Naive B cell (primary cell): ENCODE results near the gene KCNIP3. TPM values are rescaled to one million over a fixed set of nuclear protein-coding genes. Genes with fewer than 3 reads are reported as not detected.
"Not testable (repeated sequence)": the region's sequence is repeated elsewhere in the genome, so short reads cannot be mapped to it uniquely, and the experiment has no call there.

Experiments used
- ATAC-seq, 2 donors: fragments of 150-1000 bp; cut with Tn5 transposase; 2 replicates each; pipeline ENCODE4 v1.10.0; 2021; ENCODE audit warnings: low read depth in 2 of 2, mild to moderate bottlenecking in 2 of 2, moderate library complexity in 2 of 2
- DNase-seq: peaks from one replicate; pipeline ENCODE4 v3.0.0; 2022
- H3K27ac Mint-ChIP-seq, 6 donors: one replicate each; pipeline ENCODE4 v1.8.0; 2020 to 2022; ENCODE audit warnings: mild to moderate bottlenecking in 6 of 6, mixed read lengths in 6 of 6, moderate library complexity in 5 of 6, inconsistent platforms in 2 of 6
- H3K27me3 Mint-ChIP-seq, 3 donors: one replicate each; pipeline ENCODE4 v1.8.0; 2021 to 2022; ENCODE audit warnings: mixed read lengths in 3 of 3, mild to moderate bottlenecking in 1 of 3
- H3K36me3 Mint-ChIP-seq, 2 donors: one replicate each; pipeline ENCODE4 v1.8.0; 2020 to 2022; ENCODE audit warnings: mixed read lengths in 2 of 2, inconsistent platforms in 1 of 2, mild to moderate bottlenecking in 1 of 2
- H3K4me1 Mint-ChIP-seq, 3 donors: one replicate each; pipeline ENCODE4 v1.8.0; 2020 to 2022; ENCODE audit warnings: mixed read lengths in 3 of 3, inconsistent platforms in 1 of 3, mild to moderate bottlenecking in 1 of 3, moderate library complexity in 1 of 3
- H3K4me3 Mint-ChIP-seq, 8 donors: one replicate each; pipeline ENCODE4 v1.8.0; 2020 to 2022; ENCODE audit warnings: mild to moderate bottlenecking in 8 of 8, mixed read lengths in 8 of 8, moderate library complexity in 8 of 8, inconsistent platforms in 2 of 8
- H3K9me3 Mint-ChIP-seq, 7 donors: one replicate each; pipeline ENCODE4 v1.8.0; 2020 to 2022; ENCODE audit warnings: mixed read lengths in 7 of 7, mild to moderate bottlenecking in 5 of 7, inconsistent platforms in 2 of 7, moderate library complexity in 1 of 7
- polyA plus RNA-seq, 6 donors: library from polyadenylated mRNA; unstranded; fragments of 300-500 nt; fragmentation: Illumina TruSeq; gene quantifications; one replicate each; pipeline ENCODE4 v1.2.3, GENCODE V29; 2021; ENCODE audit warnings: low read depth in 6 of 6

Gene KCNIP3
- polyA plus RNA-seq, 6 donors from 2014 or later, result not detected

DNA sequence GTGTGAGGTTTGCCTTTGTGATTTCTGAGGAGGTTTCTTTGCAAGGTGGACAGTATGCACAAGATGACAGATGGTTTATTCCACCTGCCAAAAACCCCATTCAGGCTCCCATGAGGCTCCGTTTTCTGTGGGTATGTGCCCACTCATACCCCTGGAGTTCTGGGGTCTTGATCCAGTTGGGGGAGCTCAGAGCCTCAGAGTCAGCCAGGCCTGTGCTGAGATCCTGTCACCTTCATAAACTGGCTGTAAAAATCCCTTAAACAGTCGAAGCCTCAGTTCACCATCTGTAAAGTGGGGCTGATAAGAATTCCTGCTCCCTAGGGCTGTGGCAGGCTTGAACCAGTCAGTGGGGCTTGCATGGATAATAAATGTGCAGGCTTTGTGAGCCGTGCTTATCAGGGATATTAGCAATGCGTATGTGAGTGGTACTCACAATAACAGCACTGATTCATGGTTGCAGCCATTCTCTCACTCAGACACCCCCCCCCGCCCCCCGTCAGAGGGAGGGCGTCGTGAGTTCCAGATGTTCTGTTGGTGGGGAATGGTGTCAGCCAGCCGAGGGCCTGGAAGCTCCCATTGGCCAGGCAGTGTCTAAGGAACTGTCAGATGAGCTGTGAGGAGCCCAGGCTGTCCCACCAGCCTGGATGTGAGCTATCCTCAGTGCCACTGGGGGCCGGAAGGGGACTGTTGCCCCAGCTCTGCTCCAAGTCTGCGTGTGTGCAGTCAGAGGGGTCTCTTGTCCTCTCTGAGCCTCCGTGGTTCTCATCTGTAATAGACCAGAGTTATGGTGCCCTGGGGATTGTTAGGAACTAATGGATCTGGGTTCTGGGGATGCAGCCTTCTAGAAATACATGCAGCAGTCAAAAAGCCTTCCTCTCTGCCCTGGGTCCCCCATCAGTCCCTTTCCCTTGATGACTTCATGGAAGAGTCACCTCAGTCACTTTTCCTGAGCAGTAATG lies 51.7 kb downstream of the KCNIP3 start:
- peak overlapping the region in 5 of 8 donors; percentile 5 to 53 (median 42) for H3K4me3 Mint-ChIP-seq
- DNase-seq (no peak), ATAC-seq (no peak)
- H3K4me1 Mint-ChIP-seq, result peaks cover 0 to 10% (median 3%) of the 10 kb centered on the region in 3 donors
- peaks cover 17 to 56% (median 24%) of the 10 kb centered on the region in 3 donors for H3K27me3 Mint-ChIP-seq
- peaks cover 0 to 2% (median 0%) of the 10 kb centered on the region in 7 donors for H3K9me3 Mint-ChIP-seq
- no peak overlapping the region for H3K27ac Mint-ChIP-seq
- H3K36me3 Mint-ChIP-seq, result no peaks in the 10 kb centered on the region

DNA sequence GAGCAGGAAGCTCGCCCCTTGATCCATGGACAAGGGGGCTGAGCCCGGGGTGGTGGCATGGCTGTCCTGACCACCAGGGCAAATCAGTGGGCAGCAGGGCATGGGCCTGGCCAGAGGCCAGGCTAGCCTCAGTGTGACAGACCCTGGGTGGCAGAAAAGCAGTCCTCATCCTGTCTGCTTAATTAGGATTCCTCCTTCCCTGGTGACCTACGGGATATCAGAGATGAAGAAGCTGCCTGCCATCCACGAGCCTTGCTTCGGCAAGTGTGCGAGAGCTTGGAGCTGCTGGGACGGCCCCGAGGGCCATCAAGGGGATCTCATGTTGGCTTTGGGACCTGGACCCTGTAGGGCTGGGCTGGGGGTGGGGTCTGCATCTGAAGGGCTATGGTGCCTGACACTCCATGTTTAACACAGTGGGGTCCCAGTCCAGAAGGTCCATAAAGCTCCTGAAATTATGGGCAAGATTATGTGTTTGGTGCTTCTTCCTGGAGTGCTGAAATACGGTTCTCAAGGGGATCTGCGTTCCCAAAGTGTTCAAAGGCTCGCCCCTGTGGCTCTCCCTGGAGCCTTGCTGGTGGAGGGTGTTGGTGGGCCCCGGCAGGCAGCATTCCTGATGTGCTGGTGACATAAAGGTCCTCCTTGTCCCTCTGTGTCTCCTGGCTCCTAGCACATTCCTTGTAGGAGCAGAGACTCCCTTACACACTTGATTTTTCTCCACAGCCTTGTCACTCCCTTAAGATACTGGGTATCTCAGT lies 52.6 kb downstream of the KCNIP3 start:
- peaks cover 15 to 48% (median 19%) of the 10 kb centered on the region in 3 donors for H3K27me3 Mint-ChIP-seq
- no peak overlapping the region for H3K27ac Mint-ChIP-seq
- peaks cover 0 to 2% (median 0%) of the 10 kb centered on the region in 7 donors for H3K9me3 Mint-ChIP-seq
- H3K36me3 Mint-ChIP-seq, result no peaks in the 10 kb centered on the region
- H3K4me3 Mint-ChIP-seq, result peak overlapping the region in 2 of 8 donors; percentile 5 to 9
- DNase-seq (no peak), ATAC-seq (no peak)
- peaks cover 0 to 10% (median 3%) of the 10 kb centered on the region in 3 donors for H3K4me1 Mint-ChIP-seq

GRCh38 chr2:95350368-95350767 lies 53.2 kb downstream of the KCNIP3 start:
- Mint-ChIP-seq H3K27me3 (peaks cover 11 to 41% (median 19%) of the 10 kb centered on the region in 3 donors), H3K4me3 (peak overlapping the region in 1 of 8 donors; percentile 9), H3K27ac (no peak overlapping the region), H3K4me1 (peaks cover 0 to 5% (median 3%) of the 10 kb centered on the region in 3 donors), H3K36me3 (no peaks in the 10 kb centered on the region), H3K9me3 (peaks cover 0 to 4% (median 0%) of the 10 kb centered on the region in 7 donors)
- DNase-seq (no peak), ATAC-seq (no peak)

- DNase-seq, result no peak
- Mint-ChIP-seq H3K4me3 (peak overlapping the region in 1 of 8 donors; percentile 31), H3K27ac (no peak overlapping the region), H3K27me3 (peaks cover 9 to 41% (median 19%) of the 10 kb centered on the region in 3 donors), H3K36me3 (no peaks in the 10 kb centered on the region), H3K4me1 (peaks cover 0 to 2% (median 0%) of the 10 kb centered on the region in 3 donors), H3K9me3 (peaks cover 0 to 8% (median 0%) of the 10 kb centered on the region in 7 donors)
- no peak for ATAC-seq
Measured at GRCh38 chr2:95350774-95351597, 53.8 kb downstream of the KCNIP3 start.

GRCh38 chr2:95351598-95351915 lies 54.4 kb downstream of the KCNIP3 start:
- peaks cover 0 to 11% (median 0%) of the 10 kb centered on the region in 7 donors for H3K9me3 Mint-ChIP-seq
- peaks cover 11 to 41% (median 19%) of the 10 kb centered on the region in 3 donors for H3K27me3 Mint-ChIP-seq
- ATAC-seq (no peak), DNase-seq (no peak)
- no peak overlapping the region for H3K4me3 Mint-ChIP-seq
- no peaks in the 10 kb centered on the region for H3K36me3 Mint-ChIP-seq
- no peak overlapping the region for H3K27ac Mint-ChIP-seq
- peaks cover 0 to 2% (median 0%) of the 10 kb centered on the region in 3 donors for H3K4me1 Mint-ChIP-seq

- H3K4me3 Mint-ChIP-seq, result no peak overlapping the region
- peaks cover 0 to 2% (median 0%) of the 10 kb centered on the region in 3 donors for H3K4me1 Mint-ChIP-seq
- DNase-seq, result no peak
Measured at GRCh38 chr2:95352310-95353054, 55.3 kb downstream of the KCNIP3 start.

DNA sequence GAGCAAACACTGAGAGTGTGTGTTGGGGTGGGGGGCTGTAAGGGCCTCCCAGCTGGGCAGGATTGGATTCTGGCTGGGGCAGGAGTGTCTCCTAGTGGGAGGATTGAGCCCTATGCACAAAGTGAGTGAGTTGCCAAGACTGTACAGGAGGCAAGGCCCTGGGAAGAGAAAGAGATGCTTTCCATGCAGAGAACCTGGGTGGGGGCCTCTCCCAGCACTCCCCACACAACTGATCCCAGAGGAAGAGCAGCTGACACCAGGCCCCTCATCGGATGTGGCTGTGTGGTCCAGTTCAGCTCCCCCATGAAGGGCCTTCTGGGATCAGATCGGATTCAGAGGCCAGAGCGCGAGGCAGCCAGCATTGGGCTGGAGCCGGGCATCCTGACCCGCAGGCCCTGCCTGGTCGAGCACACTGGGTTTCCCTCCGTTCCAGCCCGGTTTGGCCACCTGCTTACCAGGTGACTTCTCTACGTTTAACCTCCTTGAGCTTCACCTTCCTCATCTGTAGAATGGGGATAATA lies 56.0 kb downstream of the KCNIP3 start:
- Mint-ChIP-seq H3K4me3 (no peak overlapping the region), H3K27ac (peak overlapping the region in 1 of 6 donors; percentile 77), H3K4me1 (peaks cover 0 to 2% (median 0%) of the 10 kb centered on the region in 3 donors), H3K36me3 (no peaks in the 10 kb centered on the region), H3K27me3 (peaks cover 11 to 36% (median 20%) of the 10 kb centered on the region in 3 donors), H3K9me3 (peaks cover 0 to 12% (median 0%) of the 10 kb centered on the region in 7 donors)
- ATAC-seq, result no peak
- DNase-seq, result no peak

More at GRCh38 chr2:95352310-95353054, 55.3 kb downstream of the KCNIP3 start:
- Mint-ChIP-seq H3K27ac (peak overlapping the region in 2 of 6 donors; percentile 77 to 93), H3K27me3 (peaks cover 11 to 37% (median 20%) of the 10 kb centered on the region in 3 donors), H3K9me3 (peaks cover 0 to 12% (median 0%) of the 10 kb centered on the region in 7 donors), H3K36me3 (no peaks in the 10 kb centered on the region)
- no peak for ATAC-seq

DNA sequence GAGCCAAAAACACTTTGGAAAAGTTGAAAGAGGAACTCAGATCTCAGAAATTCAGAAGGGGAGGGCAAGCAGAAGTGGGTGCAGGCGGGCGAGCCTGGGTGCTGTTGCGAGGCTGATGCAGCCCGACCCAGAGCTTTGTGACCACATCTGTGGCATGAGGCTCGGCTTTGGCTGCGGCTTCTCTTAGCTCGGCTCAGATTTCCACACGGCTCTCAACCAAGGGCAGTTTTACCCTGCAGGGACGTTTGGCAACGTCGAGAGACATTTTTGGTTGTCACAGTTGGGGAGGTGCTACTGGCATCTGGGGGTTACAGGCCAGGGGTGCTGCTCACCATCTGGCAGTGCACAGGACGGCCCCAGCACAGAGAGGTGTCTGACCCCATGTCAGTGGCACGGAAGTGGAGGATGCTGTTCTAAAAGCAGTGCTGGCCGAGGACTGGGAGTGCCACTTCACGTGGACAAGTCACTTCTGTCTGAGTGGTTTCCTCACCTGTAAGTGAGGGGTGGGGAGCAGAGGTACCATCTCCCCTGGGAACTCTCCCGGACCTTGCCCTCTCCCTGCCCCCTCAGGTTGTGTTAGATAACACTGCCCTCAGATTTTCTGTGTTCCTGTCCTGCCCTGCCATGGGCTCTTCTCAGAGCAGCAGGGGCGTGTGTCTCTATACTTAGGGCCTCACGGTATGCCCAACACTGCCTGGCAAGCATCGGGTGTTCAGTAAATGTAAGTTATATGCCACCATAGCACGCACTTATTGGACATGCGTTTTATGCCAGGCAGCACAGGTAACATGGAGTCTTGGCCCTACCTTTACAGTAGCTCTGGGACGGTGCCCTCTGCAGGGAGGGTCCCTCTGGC lies 56.7 kb downstream of the KCNIP3 start:
- H3K27ac Mint-ChIP-seq, result no peak overlapping the region
- peaks cover 0 to 12% (median 0%) of the 10 kb centered on the region in 7 donors for H3K9me3 Mint-ChIP-seq
- DNase-seq (no peak), ATAC-seq (no peak)
- H3K27me3 Mint-ChIP-seq, result peaks cover 10 to 32% (median 25%) of the 10 kb centered on the region in 3 donors
- H3K4me3 Mint-ChIP-seq, result no peak overlapping the region
- no peaks in the 10 kb centered on the region for H3K36me3 Mint-ChIP-seq
- peaks cover 0 to 2% (median 0%) of the 10 kb centered on the region in 3 donors for H3K4me1 Mint-ChIP-seq

DNA sequence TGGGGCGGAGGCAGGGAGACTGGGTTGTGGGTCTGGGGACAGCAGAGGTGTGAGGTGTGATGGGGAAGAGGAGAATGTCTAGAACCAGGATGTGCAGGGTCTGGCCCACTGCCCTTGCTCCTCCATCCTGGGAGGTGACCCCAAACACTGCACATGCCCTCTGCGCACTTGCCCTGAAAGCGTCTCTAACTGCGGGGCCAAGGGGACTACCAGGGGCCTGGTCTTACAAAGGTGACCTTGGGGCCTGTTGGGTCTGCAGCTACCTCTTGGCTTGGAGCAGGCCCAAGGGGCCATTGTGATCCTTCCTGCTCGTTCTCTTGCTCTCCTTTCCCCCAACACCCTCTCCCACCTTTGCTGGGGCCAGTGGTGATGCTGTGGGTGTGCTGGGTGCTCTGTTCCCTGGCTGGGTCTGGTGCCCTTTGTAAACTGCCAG lies 57.3 kb downstream of the KCNIP3 start:
- H3K36me3 Mint-ChIP-seq, result no peaks in the 10 kb centered on the region
- H3K9me3 Mint-ChIP-seq, result peaks cover 0 to 12% (median 0%) of the 10 kb centered on the region in 7 donors
- DNase-seq, result no peak
- H3K27ac Mint-ChIP-seq, result peak overlapping the region in 1 of 6 donors; percentile 37
- H3K4me3 Mint-ChIP-seq, result no peak overlapping the region
- H3K27me3 Mint-ChIP-seq, result peaks cover 5 to 26% (median 25%) of the 10 kb centered on the region in 3 donors
- peaks cover 0 to 2% (median 0%) of the 10 kb centered on the region in 3 donors for H3K4me1 Mint-ChIP-seq
- ATAC-seq, result no peak

- peaks cover 0 to 12% (median 0%) of the 10 kb centered on the region in 7 donors for H3K9me3 Mint-ChIP-seq
- no peaks in the 10 kb centered on the region for H3K36me3 Mint-ChIP-seq
- H3K27ac Mint-ChIP-seq, result peak overlapping the region in 1 of 6 donors; percentile 37
- ATAC-seq (no peak), DNase-seq (no peak)
- H3K4me1 Mint-ChIP-seq, result peaks cover 0 to 2% (median 0%) of the 10 kb centered on the region in 3 donors
- H3K27me3 Mint-ChIP-seq, result peaks cover 5 to 25% (median 22%) of the 10 kb centered on the region in 3 donors
- no peak overlapping the region for H3K4me3 Mint-ChIP-seq
Measured at GRCh38 chr2:95354925-95355324, 57.8 kb downstream of the KCNIP3 start.

DNA sequence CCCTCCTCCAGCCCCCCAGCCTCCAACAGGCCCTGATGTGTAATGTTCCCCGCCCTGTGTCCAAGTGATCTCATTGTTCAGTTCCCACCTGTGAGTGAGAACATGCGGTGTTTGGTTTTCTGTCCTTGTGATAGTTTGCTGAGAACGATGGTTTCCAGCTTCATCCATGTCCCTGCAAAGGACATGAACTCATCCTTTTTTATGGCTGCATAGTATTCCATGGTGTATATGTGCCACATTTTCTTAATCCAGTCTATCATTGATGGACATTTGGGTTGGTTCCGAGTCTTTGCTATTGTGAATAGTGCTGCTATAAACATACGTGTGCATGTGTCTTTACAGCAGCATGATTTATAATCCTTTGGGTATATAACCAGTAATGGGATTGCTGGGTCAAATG lies 58.3 kb downstream of the KCNIP3 start:
- peaks cover 5 to 25% (median 21%) of the 10 kb centered on the region in 3 donors for H3K27me3 Mint-ChIP-seq
- H3K36me3 Mint-ChIP-seq, H3K4me1 Mint-ChIP-seq, DNase-seq, ATAC-seq, H3K27ac Mint-ChIP-seq, H3K4me3 Mint-ChIP-seq: not testable (repeated sequence)
- H3K9me3 Mint-ChIP-seq, result peaks cover 0 to 12% (median 0%) of the 10 kb centered on the region in 7 donors
